GM12801 (cell line): ENCODE data around the gene NT5E.

ENCODE experiments used
- CTCF ChIP-seq: IDR thresholded peaks from one replicate; pipeline ENCODE4 v1.5.1; 2011; ENCODE audit warnings: control low read depth; ENCODE audit not compliant: insufficient read length; ENCODE audit errors: extremely low read depth

NT5E gene

DNA sequence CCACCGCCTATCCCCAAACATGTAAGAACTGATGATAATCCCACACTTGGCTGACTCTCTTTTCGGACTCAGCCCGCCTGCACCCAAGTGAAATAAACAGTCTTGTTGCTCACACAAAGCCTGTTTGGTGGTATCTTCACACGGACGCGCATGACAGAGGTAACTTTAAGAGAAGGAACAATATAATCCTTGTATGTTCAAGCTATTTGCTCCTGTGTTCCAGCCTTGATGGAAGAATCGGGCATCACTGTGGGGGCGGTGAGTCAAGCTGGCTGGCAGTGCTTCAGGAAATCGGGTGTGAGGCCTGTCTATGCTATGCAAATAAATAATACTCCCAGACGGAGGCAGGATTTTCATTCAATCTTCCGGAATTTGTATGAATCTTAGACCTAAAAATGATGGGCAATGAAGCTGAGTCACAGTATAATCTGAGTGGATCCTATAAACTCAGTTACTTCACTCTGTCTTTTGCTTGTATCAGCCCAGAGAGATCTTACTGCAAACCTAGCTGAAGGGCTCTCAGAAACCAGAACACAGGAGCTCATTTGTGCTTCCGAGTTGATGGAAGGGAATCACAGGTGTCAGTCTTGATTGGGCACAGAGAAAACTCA is 45.2 kb upstream of the NT5E start:
- TF ChIP-seq CTCF: no peak

DNA sequence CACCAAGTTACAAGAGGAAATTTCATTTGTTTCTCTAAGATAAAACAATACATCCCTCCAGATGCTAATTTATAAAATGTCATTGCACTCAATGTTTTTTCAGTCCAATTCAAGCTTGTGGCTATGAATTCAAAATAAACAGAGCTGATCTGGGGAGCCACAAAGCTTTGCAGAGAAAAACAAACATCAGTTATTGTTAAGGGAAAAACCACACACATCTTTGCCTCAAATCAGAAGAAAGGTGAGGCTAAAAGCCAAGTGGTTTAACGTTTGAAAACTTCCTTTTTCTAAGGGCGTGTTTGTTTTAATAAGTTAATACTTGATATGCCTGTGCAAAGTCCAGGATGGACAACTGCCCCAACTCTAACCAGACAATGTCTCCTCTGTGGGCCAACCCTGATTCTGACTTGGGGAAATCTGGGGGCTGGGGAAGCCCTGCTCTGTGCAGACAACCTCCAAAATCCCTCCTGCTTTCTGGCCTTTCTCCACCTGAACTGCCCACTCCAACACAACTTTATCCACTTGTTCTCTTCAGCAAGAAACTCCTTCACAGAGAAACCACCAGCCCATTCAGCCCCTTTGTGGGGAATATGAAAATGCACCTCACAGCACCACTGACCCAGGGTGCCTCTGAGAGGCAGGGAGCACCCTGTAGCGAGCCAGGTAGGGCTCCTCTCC is 44.6 kb upstream of the NT5E start:
- no peak for TF ChIP-seq CTCF

DNA sequence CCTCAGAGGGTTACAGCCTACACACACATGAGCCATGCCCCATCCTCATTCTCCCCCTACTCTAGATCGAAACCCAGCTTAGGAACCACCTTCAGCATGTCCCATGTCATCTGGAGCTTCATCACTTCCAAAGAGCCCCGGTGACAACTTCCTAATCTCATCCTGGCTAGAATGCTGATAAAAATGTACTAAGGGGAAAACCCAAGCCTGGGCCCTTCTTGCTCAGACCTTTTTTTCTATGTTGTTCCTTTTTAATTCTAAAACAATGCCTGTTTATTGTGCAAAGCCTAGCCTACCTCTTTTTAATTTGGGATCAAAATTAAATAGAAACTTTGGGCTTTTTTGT is 44.1 kb upstream of the NT5E start:
- TF ChIP-seq CTCF: no peak

GRCh38 chr6:85406641-85407075 is 43.2 kb upstream of the NT5E start:
- TF ChIP-seq CTCF: no peak

- no peak for TF ChIP-seq CTCF
Observed at GRCh38 chr6:85408039-85408438, 41.8 kb upstream of the NT5E start.

DNA sequence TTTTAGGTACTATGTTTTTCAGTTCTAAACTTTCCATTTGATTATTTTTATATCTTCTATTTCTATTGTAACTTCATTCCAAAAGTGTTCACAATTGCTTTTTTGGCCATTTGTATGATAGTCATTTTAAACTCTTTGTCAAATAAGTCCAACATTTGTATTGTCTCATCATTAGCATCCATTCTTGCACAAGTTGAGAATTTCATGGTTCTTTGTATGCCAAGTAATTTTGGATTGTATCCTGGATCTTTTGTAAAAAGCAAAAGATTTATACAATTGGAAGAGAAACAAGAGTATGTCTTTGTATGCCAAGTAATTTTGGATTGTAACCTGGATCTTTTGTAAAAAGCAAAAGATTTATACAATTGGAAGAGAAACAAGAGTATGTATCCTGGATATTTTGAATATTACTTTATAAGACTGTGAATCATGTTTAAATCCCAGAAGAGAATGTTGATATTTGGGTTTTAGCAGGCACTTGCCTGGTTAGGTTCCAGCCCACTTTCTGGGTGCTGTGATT is 36.9 kb upstream of the NT5E start:
- no peak for TF ChIP-seq CTCF

- no peak for TF ChIP-seq CTCF
Observed at GRCh38 chr6:85416049-85416448, 33.8 kb upstream of the NT5E start.
